Muscle of back (tissue), 11 donors: ENCODE measurements around the gene PNRC2. TPM values are rescaled to one million over a fixed set of nuclear protein-coding genes. Genes with fewer than 3 reads are reported as not detected.
"Not testable (repeated sequence)": the region's sequence is repeated elsewhere in the genome, so short reads cannot be mapped to it uniquely, and the experiment has no call there.

Experiments
- DNase-seq, 3 donors: peaks; one replicate each; pipeline versions ENCODE4 v3.0.0 to v3.0.0-alpha.2; 2013
- polyA plus RNA-seq, 10 donors: library from polyadenylated mRNA; unstranded; fragments of 120-200 nt; gene quantifications; one replicate each; pipeline ENCODE4 v1.2.1, GENCODE V29; 2013; ENCODE audit not compliant: insufficient read length in 10 of 10

Gene PNRC2
- polyA plus RNA-seq, 10 donors, result 96.5 to 144 (median 104) TPM

GRCh38 chr1:23980728-23981070 lies 21.1 kb downstream of the PNRC2 start:
- DNase-seq, result peak in 1 of 3 donors; percentile 36

- DNase-seq, result peak in 2 of 3 donors; percentile 64 to 79
Measured at GRCh38 chr1:23984417-23985186, 25.0 kb downstream of the PNRC2 start.

GRCh38 chr1:23987038-23987437 lies 27.4 kb downstream of the PNRC2 start:
- DNase-seq, result not testable (repeated sequence)

DNA sequence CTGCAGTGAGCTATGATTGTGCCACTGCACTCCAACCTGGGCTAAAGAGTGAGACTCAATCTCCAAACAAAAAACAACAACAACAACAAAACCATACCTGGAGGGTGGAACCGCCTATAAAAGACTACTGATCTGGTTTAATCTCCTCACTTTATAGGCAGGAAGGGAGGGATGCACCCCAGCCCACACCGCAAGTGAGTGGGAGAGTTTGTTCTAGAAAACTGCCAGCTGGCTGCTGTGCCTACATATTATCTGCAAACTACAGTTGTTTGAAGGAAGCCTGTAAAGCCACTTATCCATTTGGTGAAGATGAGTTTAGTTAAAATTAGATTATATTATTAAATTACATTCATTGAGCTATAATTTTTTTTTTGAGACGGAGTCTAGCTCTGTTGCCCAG lies 29.6 kb downstream of the PNRC2 start:
- no peak for DNase-seq

GRCh38 chr1:23992011-23992410 lies 32.4 kb downstream of the PNRC2 start:
- not testable (repeated sequence) for DNase-seq

DNA sequence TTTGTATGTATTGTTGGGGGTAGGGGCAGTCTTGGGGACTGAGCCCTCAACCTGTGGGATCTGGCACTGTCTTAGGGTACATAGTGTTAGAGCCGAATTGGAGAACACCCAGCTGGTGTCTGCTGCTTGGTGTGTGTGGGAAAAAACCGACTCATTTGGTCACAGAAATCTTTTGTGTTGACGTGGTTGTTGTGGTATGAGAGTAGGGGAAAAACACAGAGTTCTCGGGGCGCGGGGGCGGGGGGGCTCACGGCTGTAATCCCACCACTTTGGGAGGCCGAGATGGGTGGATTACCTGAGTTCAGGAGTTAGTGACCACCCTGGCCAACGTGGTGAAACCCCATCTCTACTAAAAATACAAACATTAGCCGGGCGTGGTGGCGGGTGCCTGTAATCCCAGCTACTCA lies 35.8 kb downstream of the PNRC2 start:
- no peak for DNase-seq

DNA sequence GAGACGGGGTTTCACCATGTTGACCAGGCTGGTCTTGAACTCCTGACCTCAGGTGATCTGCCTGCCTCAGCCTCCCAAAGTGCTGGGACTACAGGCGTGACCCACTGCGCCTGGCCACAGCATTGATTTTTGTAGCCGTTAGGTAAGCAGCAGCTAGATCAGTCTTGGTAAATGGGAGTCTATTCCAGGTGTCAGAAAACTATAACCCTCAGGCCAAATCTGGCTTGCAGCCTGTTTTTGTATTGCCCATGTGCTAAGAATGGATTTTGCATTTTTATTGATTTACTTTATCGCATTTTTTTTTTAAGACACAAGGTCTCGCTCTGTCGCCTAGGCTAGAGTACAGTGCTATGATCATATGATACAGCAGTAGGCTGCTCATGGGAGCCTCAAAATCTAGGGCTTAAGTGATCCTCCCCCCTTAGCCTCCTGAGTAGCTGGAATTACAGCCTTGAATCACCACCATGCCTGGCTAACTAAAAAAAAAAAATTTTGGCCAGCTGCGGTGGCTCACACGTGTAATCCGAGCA lies 37.1 kb downstream of the PNRC2 start:
- DNase-seq, result no peak

GRCh38 chr1:23997812-23998211 lies 38.2 kb downstream of the PNRC2 start:
- DNase-seq, result peak in 2 of 3 donors; percentile 42 to 62

GRCh38 chr1:23999156-23999671 lies 39.6 kb downstream of the PNRC2 start:
- DNase-seq, result no peak

GRCh38 chr1:24002695-24003094 lies 43.1 kb downstream of the PNRC2 start:
- DNase-seq, result no peak

GRCh38 chr1:24003331-24003972 lies 43.8 kb downstream of the PNRC2 start:
- no peak for DNase-seq

DNA sequence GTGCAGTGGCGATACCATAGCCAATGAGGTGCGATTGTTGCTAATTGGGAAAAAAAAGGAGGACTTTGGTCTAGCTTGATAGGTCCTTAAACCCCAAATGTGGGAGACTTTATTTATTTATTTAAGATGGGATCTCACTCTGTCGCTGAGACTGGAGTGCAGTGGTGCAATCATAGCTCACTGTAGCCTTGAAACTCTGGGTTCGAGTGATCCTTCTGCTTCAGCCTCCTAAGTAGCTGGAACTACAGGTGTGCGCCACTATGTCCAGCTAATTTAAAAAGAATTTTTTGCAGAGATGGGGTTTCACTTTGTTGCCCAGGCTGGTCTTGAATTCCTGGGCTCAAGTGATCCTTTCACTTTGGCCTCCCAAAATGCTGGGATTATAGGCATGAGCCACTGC lies 44.5 kb downstream of the PNRC2 start:
- DNase-seq, result no peak

- DNase-seq, result no peak
Measured at GRCh38 chr1:24005163-24005562, 45.5 kb downstream of the PNRC2 start.

DNA sequence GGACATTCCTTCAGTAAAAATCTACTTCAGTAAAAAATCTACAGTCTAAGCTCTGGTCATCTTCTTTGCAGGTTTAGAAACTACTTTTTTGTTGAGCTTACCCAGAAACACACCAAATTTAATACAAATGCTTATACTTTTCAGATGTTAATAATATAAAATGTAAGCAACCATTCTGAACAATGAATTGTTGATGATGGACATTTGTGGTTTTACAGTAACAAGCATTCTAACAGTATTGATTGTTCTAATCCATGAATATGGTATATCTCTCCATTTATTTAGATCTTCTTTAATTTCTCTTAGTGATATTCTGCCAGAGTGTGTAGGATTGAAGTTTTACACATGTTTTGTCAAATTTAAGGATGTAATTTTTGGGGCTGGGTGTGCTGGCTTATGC lies 47.5 kb downstream of the PNRC2 start:
- no peak for DNase-seq

GRCh38 chr1:24008574-24009184 lies 49.1 kb downstream of the PNRC2 start:
- DNase-seq, result not testable (repeated sequence)

- no peak for DNase-seq
Measured at GRCh38 chr1:24009406-24009805, 49.8 kb downstream of the PNRC2 start.

- no peak for DNase-seq
Measured at GRCh38 chr1:24010650-24011049, 51.0 kb downstream of the PNRC2 start.

DNA sequence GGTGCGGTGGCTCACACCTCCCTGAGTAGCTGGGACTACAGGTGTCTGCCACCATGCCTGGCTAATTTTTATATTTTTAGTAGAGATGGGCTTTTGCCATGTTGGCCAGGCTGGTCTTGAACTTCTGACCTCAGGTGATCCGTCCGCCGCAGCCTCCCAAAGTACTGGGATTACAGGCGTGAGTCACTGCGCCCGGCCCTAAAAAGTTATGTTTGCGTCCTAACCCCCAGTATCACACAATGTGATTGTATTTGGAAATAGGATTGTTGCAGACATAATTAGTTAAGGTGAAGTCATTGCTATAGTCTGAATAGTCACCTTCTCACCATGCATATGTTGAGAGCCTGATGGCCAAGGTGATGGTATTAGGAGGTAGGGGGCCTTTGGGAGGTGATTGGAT lies 53.2 kb downstream of the PNRC2 start:
- DNase-seq, result not testable (repeated sequence)
